GM12801 (cell line): ENCODE results near the gene MACROD2.

Experiments used
- CTCF ChIP-seq: IDR thresholded peaks from one replicate; pipeline ENCODE4 v1.5.1; 2011; ENCODE audit warnings: control low read depth; ENCODE audit not compliant: insufficient read length; ENCODE audit errors: extremely low read depth

The MACROD2 gene

GRCh38 chr20:15742627-15743026 lies 1747.3 kb downstream of the MACROD2 start:
- TF ChIP-seq CTCF = no peak

GRCh38 chr20:15756002-15756753 lies 1760.9 kb downstream of the MACROD2 start:
- TF ChIP-seq CTCF = no peak

GRCh38 chr20:15756754-15757115 lies 1761.4 kb downstream of the MACROD2 start:
- TF ChIP-seq CTCF = no peak

- no peak for TF ChIP-seq CTCF
Measured at GRCh38 chr20:15759594-15759993, 1764.3 kb downstream of the MACROD2 start.

- no peak for TF ChIP-seq CTCF
Measured at GRCh38 chr20:15760001-15760621, 1764.8 kb downstream of the MACROD2 start.

GRCh38 chr20:15763366-15763765 lies 1768.0 kb downstream of the MACROD2 start:
- TF ChIP-seq CTCF = no peak

- no peak for TF ChIP-seq CTCF
Measured at GRCh38 chr20:15767586-15767985, 1772.3 kb downstream of the MACROD2 start.
